Smooth muscle cell (in vitro differentiated cells): ENCODE results near the gene MGAT4B. TPM values are rescaled to one million over a fixed set of nuclear protein-coding genes. Genes with fewer than 3 reads are reported as not detected.
A peak's percentile ranks its signal among the peaks of the same experiment; 100 is the strongest.

Source experiments
- DNase-seq: peaks from one replicate; lab custom pipeline; 2025; ENCODE audit not compliant: unreplicated experiment; lab: John Stamatoyannopoulos, UW
- H2AFZ ChIP-seq: fragments of 200-600 bp; sonication (generic); 2 replicates; pipeline ENCODE4 v1.6.0; 2016; ENCODE audit warnings: antibody characterized with exemption, low read depth, mild to moderate bottlenecking
- H3F3A ChIP-seq: fragments of 200-600 bp; sonication (generic); 2 replicates; pipeline ENCODE4 v1.6.0; 2017; ENCODE audit warnings: antibody characterized with exemption, low read depth
- H3K27ac ChIP-seq: fragments of 200-600 bp; sonication (generic); 2 replicates; pipeline ENCODE4 v1.5.1; 2016; ENCODE audit warnings: low read depth, mild to moderate bottlenecking
- H3K27me3 ChIP-seq: fragments of 200-600 bp; sonication (generic); 2 replicates; pipeline ENCODE4 v1.6.1; 2016; ENCODE audit warnings: low read depth, mild to moderate bottlenecking
- H3K36me3 ChIP-seq: fragments of 200-600 bp; sonication (generic); 2 replicates; pipeline ENCODE4 v1.5.1; 2016; ENCODE audit warnings: low read depth
- H3K4me1 ChIP-seq: fragments of 200-600 bp; sonication (generic); 2 replicates; pipeline ENCODE4 v1.5.1; 2016; ENCODE audit warnings: low read depth
- H3K4me2 ChIP-seq: fragments of 200-600 bp; sonication (generic); 2 replicates; pipeline ENCODE4 v1.6.0; 2016; ENCODE audit warnings: mild to moderate bottlenecking
- H3K4me3 ChIP-seq: fragments of 200-600 bp; sonication (generic); 2 replicates; pipeline ENCODE4 v1.5.1; 2016; ENCODE audit warnings: mild to moderate bottlenecking
- H3K79me2 ChIP-seq: fragments of 200-600 bp; sonication (generic); 2 replicates; pipeline ENCODE4 v1.6.0; 2016; ENCODE audit warnings: low read depth, mild to moderate bottlenecking
- H3K9ac ChIP-seq: fragments of 200-600 bp; sonication (generic); 2 replicates; pipeline ENCODE4 v1.6.0; 2016; ENCODE audit warnings: low read depth
- H3K9me3 ChIP-seq: fragments of 200-600 bp; sonication (generic); replicated peaks from 2 replicates; pipeline ENCODE4 v1.5.1; 2016; ENCODE audit warnings: low read depth
- H4K20me1 ChIP-seq: fragments of 200-600 bp; sonication (generic); 2 replicates; pipeline ENCODE4 v1.6.0; 2016; ENCODE audit warnings: low read depth
- WGBS: methylation state at CpG from one replicate; pipeline ENCODE4 v1.1.7; 2016; ENCODE audit warnings: low lambda C conversion rate; 5-methylcytosine and 5-hydroxymethylcytosine counted together
- polyA plus RNA-seq: library from polyadenylated mRNA; unstranded; fragments of >200 nt; fragmentation: Nextera tagmentation; extraction: Ambion mirVana; gene quantifications from 2 replicates; pipeline ENCODE4 v1.2.1, GENCODE V29; 2016
- total RNA-seq: library from RNA; depleted of rRNA; stranded (reverse); fragments of >200 nt; gene quantifications from 2 replicates; pipeline ENCODE4 v1.2.3, GENCODE V29; 2014
- TF ChIP-seq, protein P1 (sequence below): fragments of 200-600 bp; sonication (generic); IDR thresholded peaks from 2 replicates; pipeline ENCODE4 v1.5.1; 2017; ENCODE audit warnings: borderline replicate concordance, mild to moderate bottlenecking, antibody characterized with exemption; ENCODE audit not compliant: insufficient read depth, poor library complexity, severe bottlenecking

The MGAT4B gene
- total and polyA plus RNA-seq, 2 experiments from 2014 or later: 60.0 to 121 TPM

- Histone ChIP-seq H3K4me3 (peak overlapping the region; percentile 95), H3K27ac (peak overlapping the region; percentile 100), H3K36me3 (peaks cover 5% of the 10 kb centered on the region), H2AFZ (no peak overlapping the region), H3K9ac (peak overlapping the region; percentile 99), H3K9me3 (no peaks in the 10 kb centered on the region), H3K4me2 (peak overlapping the region; percentile 96), H4K20me1 (peaks cover 54% of the 10 kb centered on the region), H3K4me1 (peaks cover 40% of the 10 kb centered on the region), H3K79me2 (peaks cover 29% of the 10 kb centered on the region), H3F3A (peaks cover 23% of the 10 kb centered on the region), H3K27me3 (no peaks in the 10 kb centered on the region)
- WGBS: 1% methylated on average over 47 of the region's 54 CpGs
- DNase-seq: peak; percentile 45
- TF ChIP-seq, protein P1, sequence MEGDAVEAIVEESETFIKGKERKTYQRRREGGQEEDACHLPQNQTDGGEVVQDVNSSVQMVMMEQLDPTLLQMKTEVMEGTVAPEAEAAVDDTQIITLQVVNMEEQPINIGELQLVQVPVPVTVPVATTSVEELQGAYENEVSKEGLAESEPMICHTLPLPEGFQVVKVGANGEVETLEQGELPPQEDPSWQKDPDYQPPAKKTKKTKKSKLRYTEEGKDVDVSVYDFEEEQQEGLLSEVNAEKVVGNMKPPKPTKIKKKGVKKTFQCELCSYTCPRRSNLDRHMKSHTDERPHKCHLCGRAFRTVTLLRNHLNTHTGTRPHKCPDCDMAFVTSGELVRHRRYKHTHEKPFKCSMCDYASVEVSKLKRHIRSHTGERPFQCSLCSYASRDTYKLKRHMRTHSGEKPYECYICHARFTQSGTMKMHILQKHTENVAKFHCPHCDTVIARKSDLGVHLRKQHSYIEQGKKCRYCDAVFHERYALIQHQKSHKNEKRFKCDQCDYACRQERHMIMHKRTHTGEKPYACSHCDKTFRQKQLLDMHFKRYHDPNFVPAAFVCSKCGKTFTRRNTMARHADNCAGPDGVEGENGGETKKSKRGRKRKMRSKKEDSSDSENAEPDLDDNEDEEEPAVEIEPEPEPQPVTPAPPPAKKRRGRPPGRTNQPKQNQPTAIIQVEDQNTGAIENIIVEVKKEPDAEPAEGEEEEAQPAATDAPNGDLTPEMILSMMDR: no peak
These were observed 14.8 kb upstream of the MGAT4B start for GRCh38 chr5:179821298-179822058.

DNA sequence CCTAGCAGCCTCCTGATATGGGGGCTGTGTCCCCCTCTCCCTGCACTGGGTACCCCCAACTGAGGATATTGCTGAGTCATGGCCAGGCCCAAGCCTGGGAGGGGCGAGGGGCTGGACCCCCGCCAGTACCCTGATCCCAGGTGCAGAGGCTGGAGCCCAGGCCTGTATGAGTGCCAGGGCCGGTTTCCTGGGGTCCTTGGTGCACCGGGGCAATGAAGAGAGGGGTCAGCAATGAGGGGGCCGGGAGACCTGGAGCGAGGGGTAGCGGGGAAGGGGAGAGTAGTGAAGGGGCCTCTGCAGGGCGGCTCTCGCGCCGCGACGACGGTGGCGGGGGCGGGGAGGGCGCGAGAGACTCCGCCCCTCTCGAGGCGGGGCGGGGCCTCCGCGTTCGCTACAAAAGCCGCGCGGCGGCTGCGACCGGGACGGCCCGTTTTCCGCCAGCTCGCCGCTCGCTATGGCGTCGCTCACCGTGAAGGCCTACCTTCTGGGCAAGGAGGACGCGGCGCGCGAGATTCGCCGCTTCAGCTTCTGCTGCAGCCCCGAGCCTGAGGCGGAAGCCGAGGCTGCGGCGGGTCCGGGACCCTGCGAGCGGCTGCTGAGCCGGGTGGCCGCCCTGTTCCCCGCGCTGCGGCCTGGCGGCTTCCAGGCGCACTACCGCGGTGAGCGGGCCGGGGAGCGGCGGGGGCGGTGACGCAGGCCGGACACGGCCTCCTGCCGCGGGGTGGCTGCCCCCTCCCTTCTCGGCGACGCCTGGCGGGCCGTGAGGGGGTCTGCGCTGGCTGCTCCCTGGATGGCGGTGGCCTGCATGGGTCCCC, 14.0 kb upstream of the MGAT4B start, which contains the start of gene SQSTM1:
Gene SQSTM1 (plus strand): TSS at position 423 of the 815 bp plus-strand sequence. CDS start 32 bp downstream, at position 455.
- Histone ChIP-seq H3K4me3 (peak within 1 kb of the TSS; percentile 95), H3K27ac (peak within 1 kb of the TSS; percentile 100), H3K27me3 (no peaks in the 10 kb centered on the region), H4K20me1 (peaks cover 46% of the 10 kb centered on the region), H3K79me2 (peaks cover 29% of the 10 kb centered on the region), H3K4me1 (peaks cover 40% of the 10 kb centered on the region), H3K9me3 (no peaks in the 10 kb centered on the region), H3K36me3 (no peaks in the 10 kb centered on the region), H3K9ac (peak within 1 kb of the TSS; percentile 99), H2AFZ (no peak within 1 kb of the TSS), H3F3A (peaks cover 23% of the 10 kb centered on the region), H3K4me2 (peak within 1 kb of the TSS; percentile 96)
- 4% methylated on average over 38 of the region's 81 CpGs for WGBS
- peak; percentile 66 for DNase-seq
- TF ChIP-seq, protein P1: no peak

DNA sequence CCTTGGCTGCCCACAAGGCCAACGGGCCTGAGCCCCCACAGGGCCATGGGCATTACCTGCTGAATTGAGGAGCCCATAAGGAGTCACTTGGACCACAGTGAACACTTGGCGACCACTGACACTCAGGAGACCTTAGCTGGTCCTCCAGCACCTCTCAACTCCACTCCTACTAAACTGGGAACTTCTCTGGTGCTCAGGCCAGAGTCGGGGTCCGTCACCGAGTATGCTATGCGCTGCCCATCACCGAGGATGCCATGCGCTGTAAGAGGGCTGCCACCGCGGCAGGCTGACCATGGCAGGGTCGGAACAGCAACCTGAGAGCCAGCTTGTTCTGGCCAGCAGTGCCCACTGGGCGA, 13.4 kb upstream of the MGAT4B start:
- peaks cover 29% of the 10 kb centered on the region for H3K79me2 ChIP-seq
- H4K20me1 ChIP-seq: peaks cover 40% of the 10 kb centered on the region
- 85% methylated on average over 12 of the region's 12 CpGs for WGBS
- H3K4me3 ChIP-seq: peak overlapping the region; percentile 95
- H3K9me3 ChIP-seq: no peaks in the 10 kb centered on the region
- peak overlapping the region; percentile 96 for H3K4me2 ChIP-seq
- H3K9ac ChIP-seq: peak overlapping the region; percentile 99
- DNase-seq: no peak
- peak overlapping the region; percentile 100 for H3K27ac ChIP-seq
- no peak overlapping the region for H2AFZ ChIP-seq
- H3K36me3 ChIP-seq: no peaks in the 10 kb centered on the region
- H3K4me1 ChIP-seq: peaks cover 40% of the 10 kb centered on the region
- H3K27me3 ChIP-seq: no peaks in the 10 kb centered on the region
- peaks cover 23% of the 10 kb centered on the region for H3F3A ChIP-seq
- TF ChIP-seq, protein P1: no peak
